Neural cell (in vitro differentiated cells): ENCODE data around the gene SULF2. TPM values are rescaled to one million over a fixed set of nuclear protein-coding genes. Genes with fewer than 3 reads are reported as not detected.

Source experiments
- H2AFZ ChIP-seq: fragments of 200-600, 300-800 bp; sonication (generic), shearing (Covaris generic); 2 replicates; pipeline ENCODE4 v1.6.0; 2014; ENCODE audit warnings: low read depth, mild to moderate bottlenecking, antibody characterized with exemption, low read length, moderate library complexity
- H3F3A ChIP-seq: fragments of 200-600 bp; shearing (Covaris generic); 2 replicates; pipeline ENCODE4 v1.6.1; 2016; ENCODE audit warnings: mild to moderate bottlenecking, moderate library complexity, mixed read lengths, antibody characterized with exemption, low read length; ENCODE audit not compliant: insufficient read depth, poor library complexity, severe bottlenecking
- H3K27ac ChIP-seq: fragments of 200-600, 300-800 bp; sonication (generic), shearing (Covaris generic); 2 replicates; pipeline ENCODE4 v1.5.1; 2014; ENCODE audit warnings: mild to moderate bottlenecking, low read length, moderate library complexity
- H3K27me3 ChIP-seq: fragments of 300-800, 200-600 bp; sonication (generic), shearing (Covaris generic); 2 replicates; pipeline ENCODE4 v1.6.0; 2014; ENCODE audit warnings: mild to moderate bottlenecking, low read depth, low read length, moderate library complexity; ENCODE audit not compliant: insufficient read depth
- H3K36me3 ChIP-seq: fragments of 300-800, 200-600 bp; sonication (generic), shearing (Covaris generic); 2 replicates; pipeline ENCODE4 v1.5.1; 2014; ENCODE audit warnings: mild to moderate bottlenecking, antibody characterized with exemption, low read length, moderate library complexity; ENCODE audit not compliant: insufficient read depth
- H3K4me2 ChIP-seq: fragments of 300-800, 200-600 bp; sonication (generic), shearing (Covaris generic); 2 replicates; pipeline ENCODE4 v1.6.0; 2014; ENCODE audit warnings: mild to moderate bottlenecking, low read length
- H3K4me3 ChIP-seq: fragments of 300-800, 200-600 bp; sonication (generic), shearing (Covaris generic); 2 replicates; pipeline ENCODE4 v1.5.1; 2014; ENCODE audit warnings: mild to moderate bottlenecking, low read length, moderate library complexity
- H3K79me2 ChIP-seq: fragments of 200-600 bp; shearing (Covaris generic); replicated peaks from 2 replicates; pipeline ENCODE4 v1.6.0; 2014; ENCODE audit warnings: mild to moderate bottlenecking, low read length, moderate library complexity; ENCODE audit not compliant: insufficient read depth
- H3K9ac ChIP-seq: fragments of 300-800, 200-600 bp; sonication (generic), shearing (Covaris generic); 2 replicates; pipeline ENCODE4 v1.6.1; 2016; ENCODE audit warnings: mild to moderate bottlenecking, low read length, mixed read lengths
- H3K9me2 ChIP-seq: fragments of 200-600 bp; shearing (Covaris generic); 2 replicates; pipeline ENCODE4 v1.6.1; 2016; ENCODE audit warnings: mild to moderate bottlenecking, low read length, mixed read lengths; ENCODE audit not compliant: insufficient read depth
- H3K9me3 ChIP-seq: fragments of 200-600, 300-800 bp; sonication (generic), shearing (Covaris generic); 2 replicates; pipeline ENCODE4 v1.6.1; 2016; ENCODE audit warnings: mild to moderate bottlenecking, mixed run types, low read length, moderate library complexity, mixed read lengths
- H4K20me1 ChIP-seq: fragments of 200-600 bp; shearing (Covaris generic); 2 replicates; pipeline ENCODE4 v1.6.1; 2016; ENCODE audit warnings: mild to moderate bottlenecking, mixed run types; ENCODE audit not compliant: insufficient read depth
- EZH2 ChIP-seq: fragments of 200-600, 300-800 bp; shearing (Covaris generic), sonication (generic); IDR thresholded peaks from 2 replicates; pipeline ENCODE4 v1.6.1; 2014; ENCODE audit warnings: antibody characterized with exemption, low read length, borderline replicate concordance, mild to moderate bottlenecking; ENCODE audit not compliant: insufficient read depth, poor library complexity, severe bottlenecking
- MXI1 ChIP-seq: fragments of 450-650 bp; conservative IDR thresholded peaks from 2 replicates; pipeline ENCODE4 v1.6.1; 2014; ENCODE audit warnings: antibody characterized with exemption, mild to moderate bottlenecking; ENCODE audit not compliant: poor library complexity, severe bottlenecking
- POLR2AphosphoS5 ChIP-seq: IDR thresholded peaks from 2 replicates; pipeline ENCODE4 v1.6.1; 2012
- SMC3 ChIP-seq: fragments of 450-650 bp; conservative IDR thresholded peaks from 2 replicates; pipeline ENCODE4 v1.6.1; 2014; ENCODE audit warnings: antibody characterized with exemption, mild to moderate bottlenecking, moderate library complexity; ENCODE audit not compliant: poor library complexity
- TAF1 ChIP-seq: IDR thresholded peaks from 2 replicates; pipeline ENCODE4 v1.6.1; 2012; ENCODE audit warnings: low read depth
- polyA plus RNA-seq: library from polyadenylated mRNA; depleted of rRNA; stranded (reverse); fragments of >200 nt; gene quantifications from 2 replicates; pipeline ENCODE4 v1.2.3, GENCODE V29; 2014
- TF ChIP-seq, protein P1 (sequence below): IDR thresholded peaks from 2 replicates; pipeline ENCODE4 v1.6.1; 2012; ENCODE audit warnings: borderline replicate concordance
- TF ChIP-seq, protein P2 (sequence below): fragments of 450-650 bp; IDR thresholded peaks from 2 replicates; pipeline ENCODE4 v1.5.1; 2014; ENCODE audit warnings: antibody characterized with exemption, mild to moderate bottlenecking, moderate library complexity; ENCODE audit not compliant: poor library complexity, severe bottlenecking

The SULF2 gene
- polyA plus RNA-seq, 1 donor from 2014 or later = 30.0 TPM

DNA sequence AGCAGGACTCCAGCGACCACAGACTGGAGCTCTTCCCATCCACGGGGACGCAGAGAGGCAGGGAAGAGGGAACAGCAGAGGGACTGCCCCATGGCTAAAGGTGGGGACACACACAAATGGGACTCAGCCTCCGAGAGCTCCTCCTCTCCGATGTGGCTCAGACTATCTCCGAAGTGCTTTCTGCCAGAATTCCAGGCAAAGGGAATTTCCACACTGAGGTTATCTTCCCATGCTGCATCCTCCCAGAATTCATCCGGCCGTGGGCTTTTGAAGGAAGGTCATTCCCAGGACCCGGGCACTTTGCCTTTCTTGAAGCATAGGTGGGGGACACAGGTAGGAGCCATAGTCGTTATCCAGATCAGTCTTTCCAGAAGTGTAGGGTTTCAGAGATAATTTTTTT is 67.9 kb downstream of the SULF2 start:
- Histone ChIP-seq H3K79me2 (no peaks in the 10 kb centered on the region), H3K4me3 (no peak overlapping the region), H3K36me3 (no peaks in the 10 kb centered on the region), H4K20me1 (no peaks in the 10 kb centered on the region), H3K27ac (no peak overlapping the region), H3F3A (no peaks in the 10 kb centered on the region), H2AFZ (no peak overlapping the region), H3K9me2 (no peaks in the 10 kb centered on the region), H3K9ac (no peak overlapping the region), H3K9me3 (no peaks in the 10 kb centered on the region), H3K4me2 (no peak overlapping the region), H3K27me3 (no peaks in the 10 kb centered on the region)
- no peak for TF ChIP-seq EZH2
- TF ChIP-seq, protein P1, sequence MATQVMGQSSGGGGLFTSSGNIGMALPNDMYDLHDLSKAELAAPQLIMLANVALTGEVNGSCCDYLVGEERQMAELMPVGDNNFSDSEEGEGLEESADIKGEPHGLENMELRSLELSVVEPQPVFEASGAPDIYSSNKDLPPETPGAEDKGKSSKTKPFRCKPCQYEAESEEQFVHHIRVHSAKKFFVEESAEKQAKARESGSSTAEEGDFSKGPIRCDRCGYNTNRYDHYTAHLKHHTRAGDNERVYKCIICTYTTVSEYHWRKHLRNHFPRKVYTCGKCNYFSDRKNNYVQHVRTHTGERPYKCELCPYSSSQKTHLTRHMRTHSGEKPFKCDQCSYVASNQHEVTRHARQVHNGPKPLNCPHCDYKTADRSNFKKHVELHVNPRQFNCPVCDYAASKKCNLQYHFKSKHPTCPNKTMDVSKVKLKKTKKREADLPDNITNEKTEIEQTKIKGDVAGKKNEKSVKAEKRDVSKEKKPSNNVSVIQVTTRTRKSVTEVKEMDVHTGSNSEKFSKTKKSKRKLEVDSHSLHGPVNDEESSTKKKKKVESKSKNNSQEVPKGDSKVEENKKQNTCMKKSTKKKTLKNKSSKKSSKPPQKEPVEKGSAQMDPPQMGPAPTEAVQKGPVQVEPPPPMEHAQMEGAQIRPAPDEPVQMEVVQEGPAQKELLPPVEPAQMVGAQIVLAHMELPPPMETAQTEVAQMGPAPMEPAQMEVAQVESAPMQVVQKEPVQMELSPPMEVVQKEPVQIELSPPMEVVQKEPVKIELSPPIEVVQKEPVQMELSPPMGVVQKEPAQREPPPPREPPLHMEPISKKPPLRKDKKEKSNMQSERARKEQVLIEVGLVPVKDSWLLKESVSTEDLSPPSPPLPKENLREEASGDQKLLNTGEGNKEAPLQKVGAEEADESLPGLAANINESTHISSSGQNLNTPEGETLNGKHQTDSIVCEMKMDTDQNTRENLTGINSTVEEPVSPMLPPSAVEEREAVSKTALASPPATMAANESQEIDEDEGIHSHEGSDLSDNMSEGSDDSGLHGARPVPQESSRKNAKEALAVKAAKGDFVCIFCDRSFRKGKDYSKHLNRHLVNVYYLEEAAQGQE = no peak
- no peak for TF ChIP-seq POLR2AphosphoS5
- TF ChIP-seq SMC3 = no peak
- no peak for TF ChIP-seq TAF1
- TF ChIP-seq MXI1 = no peak
- TF ChIP-seq, protein P2, sequence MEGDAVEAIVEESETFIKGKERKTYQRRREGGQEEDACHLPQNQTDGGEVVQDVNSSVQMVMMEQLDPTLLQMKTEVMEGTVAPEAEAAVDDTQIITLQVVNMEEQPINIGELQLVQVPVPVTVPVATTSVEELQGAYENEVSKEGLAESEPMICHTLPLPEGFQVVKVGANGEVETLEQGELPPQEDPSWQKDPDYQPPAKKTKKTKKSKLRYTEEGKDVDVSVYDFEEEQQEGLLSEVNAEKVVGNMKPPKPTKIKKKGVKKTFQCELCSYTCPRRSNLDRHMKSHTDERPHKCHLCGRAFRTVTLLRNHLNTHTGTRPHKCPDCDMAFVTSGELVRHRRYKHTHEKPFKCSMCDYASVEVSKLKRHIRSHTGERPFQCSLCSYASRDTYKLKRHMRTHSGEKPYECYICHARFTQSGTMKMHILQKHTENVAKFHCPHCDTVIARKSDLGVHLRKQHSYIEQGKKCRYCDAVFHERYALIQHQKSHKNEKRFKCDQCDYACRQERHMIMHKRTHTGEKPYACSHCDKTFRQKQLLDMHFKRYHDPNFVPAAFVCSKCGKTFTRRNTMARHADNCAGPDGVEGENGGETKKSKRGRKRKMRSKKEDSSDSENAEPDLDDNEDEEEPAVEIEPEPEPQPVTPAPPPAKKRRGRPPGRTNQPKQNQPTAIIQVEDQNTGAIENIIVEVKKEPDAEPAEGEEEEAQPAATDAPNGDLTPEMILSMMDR = no peak

DNA sequence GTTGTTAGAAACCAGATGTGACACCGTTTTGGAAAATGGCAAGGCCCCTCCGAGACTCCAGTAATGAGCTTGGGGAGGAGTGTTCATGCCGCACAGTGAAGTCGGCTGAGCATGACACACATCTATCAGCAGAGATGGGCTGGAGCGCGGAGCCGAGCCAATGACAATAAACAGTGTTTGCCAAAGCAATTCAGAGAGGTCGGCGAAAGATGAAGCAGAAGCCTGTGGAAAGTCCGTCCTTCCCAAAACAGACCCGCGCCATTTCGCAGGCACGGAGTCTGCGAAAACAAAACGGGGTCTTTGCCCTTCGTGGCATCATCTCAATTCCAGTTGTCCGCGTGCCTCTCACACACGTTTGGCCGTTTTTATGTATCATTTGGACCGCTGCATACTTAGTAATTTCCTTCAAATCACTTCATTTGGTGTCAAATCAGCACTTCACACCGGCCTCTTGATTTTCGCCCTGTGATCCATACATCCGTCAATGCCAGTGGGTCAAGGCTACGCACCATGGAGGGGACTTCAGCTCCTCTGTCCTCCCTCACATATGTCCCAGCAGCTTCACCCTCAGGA is 71.3 kb downstream of the SULF2 start:
- H3K9ac ChIP-seq = no peak overlapping the region
- no peaks in the 10 kb centered on the region for H3F3A ChIP-seq
- TF ChIP-seq, protein P2 = no peak
- TF ChIP-seq, protein P1 = no peak
- TF ChIP-seq MXI1 (no peak), EZH2 (no peak)
- no peak overlapping the region for H3K27ac ChIP-seq
- H3K79me2 ChIP-seq = no peaks in the 10 kb centered on the region
- no peaks in the 10 kb centered on the region for H3K36me3 ChIP-seq
- no peaks in the 10 kb centered on the region for H4K20me1 ChIP-seq
- no peaks in the 10 kb centered on the region for H3K27me3 ChIP-seq
- no peaks in the 10 kb centered on the region for H3K9me3 ChIP-seq
- H3K9me2 ChIP-seq = no peaks in the 10 kb centered on the region
- no peak overlapping the region for H2AFZ ChIP-seq
- H3K4me3 ChIP-seq = no peak overlapping the region
- H3K4me2 ChIP-seq = no peak overlapping the region
